HepG2 (cell line): ENCODE measurements around the gene ARFGAP1. TPM values are rescaled to one million over a fixed set of nuclear protein-coding genes. Genes with fewer than 3 reads are reported as not detected.

Experiments used
- ATAC-seq: fragments of 200-7000 bp; cut with Tn5 transposase; 3 replicates; pipeline ENCODE4 v1.9.1; 2020; ENCODE audit warnings: mild to moderate bottlenecking, moderate library complexity
- BruUV-seq: library from RNA; stranded (reverse); fragments of 400-500 nt; replicated peaks from 2 replicates; lab custom pipeline; 2021; lab: Mats Ljungman, UMichigan
- CTCF ChIA-PET: fragments of 300-600 bp; formaldehyde crosslinking; extraction: SDS; loops from one replicate; lab custom pipeline; 2021; ENCODE audit warnings: low total read pairs, inconsistent platforms, low intra/inter-chr PET ratio; lab: Yijun Ruan, JAX
- POLR2A ChIA-PET: fragments of 350-600 bp; sonication (Branson Sonifier 250); formaldehyde crosslinking; loops from one replicate; lab custom pipeline; 2020; ENCODE audit warnings: antibody characterized with exemption, inconsistent platforms; lab: Yijun Ruan, JAX
- DNase-seq: peaks from one replicate; pipeline ENCODE4 v3.0.0-alpha.2; 2015; ENCODE audit warnings: low spot score
- FAIRE-seq: peaks from 3 replicates; lab custom pipeline; 2011; peaks lifted over from hg19 to GRCh38; lab: Jason Lieb, UNC
- H2AFZ ChIP-seq: one replicate; pipeline ENCODE4 v1.6.1; 2011; ENCODE audit warnings: low read length, inconsistent platforms
- H3K27ac ChIP-seq: fragments of 300-600 bp; 3 replicates; pipeline ENCODE4 v1.8.0; 2011; ENCODE audit warnings: mixed run types, mild to moderate bottlenecking, mixed read lengths, low read length, inconsistent platforms; ENCODE audit not compliant: insufficient read depth; ENCODE audit errors: extremely low read length
- H3K27me3 ChIP-seq, 2 experiments: fragments of 200-600 bp in 1 of 2; 2 replicates in 1 of 2; 3 replicates in 1 of 2; pipeline versions ENCODE4 v1.6.0 to v1.8.0; 2011; ENCODE audit warnings: low read length in 2 of 2, mild to moderate bottlenecking in 2 of 2, moderate library complexity in 2 of 2, inconsistent platforms in 1 of 2; ENCODE audit not compliant: insufficient read depth in 2 of 2, control insufficient read depth in 1 of 2
- H3K36me3 ChIP-seq, 2 experiments: fragments of 200-600 bp in 1 of 2; replicated peaks in 1 of 2; 2 replicates in 1 of 2; 3 replicates in 1 of 2; pipeline versions ENCODE4 v1.5.1 to v1.8.0; 2011; ENCODE audit warnings: low read length in 2 of 2, inconsistent platforms in 1 of 2; ENCODE audit not compliant: insufficient read depth in 2 of 2, control insufficient read depth in 1 of 2
- H3K4me1 ChIP-seq: 2 replicates; pipeline ENCODE4 v1.5.1; 2012; ENCODE audit warnings: low read length, inconsistent platforms; ENCODE audit not compliant: insufficient read depth
- H3K4me2 ChIP-seq: 2 replicates; pipeline ENCODE4 v1.6.0; 2011; ENCODE audit warnings: low read depth, low read length, inconsistent platforms
- H3K4me3 ChIP-seq, 3 experiments: fragments of 200-600 bp in 1 of 3; sonication (generic), shearing (Covaris generic) in 1 of 3; replicated peaks in 1 of 3; 2 replicates each; pipeline ENCODE4 v1.5.1; 2011 to 2016; ENCODE audit warnings: low read length in 3 of 3, inconsistent platforms in 2 of 3, low read depth in 2 of 3, mild to moderate bottlenecking in 2 of 3, control low read depth in 1 of 3, mixed read lengths in 1 of 3; ENCODE audit not compliant: insufficient read depth in 1 of 3
- H3K79me2 ChIP-seq: one replicate; pipeline ENCODE4 v1.6.1; 2011; ENCODE audit warnings: low read length, inconsistent platforms; ENCODE audit not compliant: insufficient read depth
- H3K9ac ChIP-seq: 2 replicates; pipeline ENCODE4 v1.6.0; 2011; ENCODE audit warnings: mild to moderate bottlenecking, low read depth, low read length, inconsistent platforms; ENCODE audit not compliant: insufficient read depth
- H3K9me3 ChIP-seq: 2 replicates; pipeline ENCODE4 v1.5.1; 2012; ENCODE audit warnings: mild to moderate bottlenecking, low read length
- H4K20me1 ChIP-seq: 2 replicates; pipeline ENCODE4 v1.6.0; 2011; ENCODE audit warnings: inconsistent platforms, mild to moderate bottlenecking, low read length, moderate library complexity; ENCODE audit not compliant: insufficient read depth
- KDM5B ChIP-seq: sonication (generic); formaldehyde crosslinking; IDR thresholded peaks from 2 replicates; pipeline ENCODE4 v1.4.0; 2020; ENCODE audit warnings: missing genetic modification reagents, mild to moderate bottlenecking, borderline replicate concordance
- MAZ ChIP-seq, 2 experiments: sonication (generic) in 1 of 2; formaldehyde crosslinking in 1 of 2; IDR thresholded peaks; 2 replicates each; pipeline versions ENCODE4 v1.5.0 to v1.6.1; 2012 to 2020; ENCODE audit warnings: low read depth in 2 of 2, mild to moderate bottlenecking in 2 of 2, borderline replicate concordance in 1 of 2, improper control_type of control experiment in 1 of 2, low read length in 1 of 2, missing genetic modification reagents in 1 of 2, moderate library complexity in 1 of 2
- ZNF205 ChIP-seq: IDR thresholded peaks from 2 replicates; pipeline ENCODE4 v1.6.1; 2018; ENCODE audit warnings: missing biosample characterization, missing genetic modification reagents
- ZNF263 ChIP-seq: sonication (generic); formaldehyde crosslinking; IDR thresholded peaks from 2 replicates; pipeline ENCODE4 v1.4.0; 2020; ENCODE audit warnings: missing genetic modification reagents
- ZNF550 ChIP-seq: sonication (generic); formaldehyde crosslinking; IDR thresholded peaks from 2 replicates; pipeline ENCODE4 v1.4.0; 2020; ENCODE audit warnings: mild to moderate bottlenecking, missing genetic modification reagents, borderline replicate concordance
- WGBS: methylation state at CpG from one replicate; pipeline ENCODE4 v1.1.6; 2017; ENCODE audit warnings: low lambda C conversion rate; 5-methylcytosine and 5-hydroxymethylcytosine counted together
- in situ Hi-C: cut with HindIII; loops from 2 replicates; pipeline ENCODE4 v1.10.0; 2017; ENCODE audit warnings: low pct_unique_long_range_greater_than_20kb; ENCODE audit not compliant: extremely low pct_ligation_motif_present
- intact Hi-C: fragments of 100-400 bp; cut with micrococcal nuclease; formaldehyde crosslinking; loops from one replicate; pipeline ENCODE4 v1.10.0; 2022; ENCODE audit not compliant: unreplicated experiment
- polyA plus RNA-seq, 8 experiments: library from polyadenylated mRNA; depleted of rRNA in 3 of 8; stranded (reverse) in 7 of 8; unstranded in 1 of 8; fragments of >200 nt; fragmentation: Illumina TruSeq in 4 of 8; extraction: Trizol in 4 of 8; gene quantifications; 2 replicates each; pipeline versions ENCODE4 v1.2.1 to v1.2.3, GENCODE V29; 2011 to 2016; ENCODE audit warnings: low read depth in 4 of 8, missing spikeins in 1 of 8, mixed read lengths in 1 of 8; ENCODE audit not compliant: insufficient read depth in 1 of 8
- total RNA-seq, 5 experiments: library from RNA; depleted of rRNA; stranded (reverse); fragments of >200 nt; fragmentation: Illumina TruSeq; extraction: Trizol; gene quantifications; 2 replicates each; pipeline ENCODE4 v1.2.3, GENCODE V29; 2016; ENCODE audit warnings: low read depth in 1 of 5
- TF ChIP-seq, protein P1 (sequence below): sonication (generic); formaldehyde crosslinking; IDR thresholded peaks from 2 replicates; pipeline ENCODE4 v1.5.0; 2020; ENCODE audit warnings: missing genetic modification reagents, mild to moderate bottlenecking, borderline replicate concordance
- TF ChIP-seq, protein P2 (sequence below): sonication (generic); formaldehyde crosslinking; IDR thresholded peaks from 2 replicates; pipeline ENCODE4 v1.4.0; 2020; ENCODE audit warnings: mild to moderate bottlenecking, missing genetic modification reagents

Gene ARFGAP1
- total and polyA plus RNA-seq, 2 of the 13 experiments (the other 11 are each of a cell fraction or from before 2014, with no cell fraction given) = 132 TPM

DNA sequence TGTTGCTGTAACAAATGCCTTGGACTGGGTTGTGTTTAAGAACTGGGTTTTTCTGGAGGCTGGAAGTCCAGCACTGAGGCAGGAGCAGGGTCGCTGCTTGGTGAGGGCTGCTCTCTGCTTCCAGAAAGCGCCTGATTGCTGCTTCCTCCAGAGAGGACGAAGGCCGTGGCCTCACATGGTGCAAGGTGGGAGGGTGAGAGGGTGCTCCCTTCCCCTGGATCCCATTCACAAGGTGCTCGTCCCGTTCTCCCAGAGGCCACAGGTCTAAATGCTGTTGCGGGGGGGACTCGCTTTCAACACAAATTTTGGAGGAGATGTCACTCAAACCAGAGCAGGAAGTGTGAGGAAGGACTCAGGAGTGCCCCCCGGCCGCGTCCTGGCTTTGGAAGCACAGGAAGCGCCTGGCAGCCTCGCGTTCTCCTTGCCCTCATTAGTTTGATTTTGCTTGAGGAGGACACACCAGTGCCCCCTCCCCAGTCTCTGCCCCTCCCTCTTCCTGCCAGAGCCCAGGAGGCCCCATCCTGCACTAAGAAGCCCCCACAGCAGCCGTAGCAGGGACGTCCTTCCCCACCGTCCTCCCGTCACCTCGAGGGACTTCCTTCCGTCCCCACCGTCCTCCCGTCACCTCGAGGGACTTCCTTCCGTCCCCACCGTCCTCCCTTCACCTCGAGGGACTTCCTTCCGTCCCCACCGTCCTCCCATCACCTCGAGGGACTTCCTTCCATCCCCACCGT, 10.7 kb upstream of the ARFGAP1 start:
- intact Hi-C loops = loop anchor here (1.0 kb wide), 1 partner anchor 83 kb away; no protein-coding TSS in a partner anchor
- peaks cover 24 to 68% of the 10 kb centered on the region in 2 experiments for H3K27me3 ChIP-seq
- peaks cover 32% of the 10 kb centered on the region for H3K4me1 ChIP-seq
- no peak overlapping the region for H2AFZ ChIP-seq
- H3K79me2 ChIP-seq = no peaks in the 10 kb centered on the region
- in situ Hi-C loops = no loop called here
- H3K9ac ChIP-seq = peak overlapping the region; percentile 7; the same call in 1 of the 2 replicates
- POLR2A ChIA-PET = no interaction called here
- ATAC-seq = peak; percentile 16
- BruUV-seq = no TSS peak
- peak overlapping the region; percentile 68 for H3K4me2 ChIP-seq
- CTCF ChIA-PET = no interaction called here
- H4K20me1 ChIP-seq = peaks cover 2% of the 10 kb centered on the region; the same call in 1 of the 2 replicates
- WGBS = 46% methylated on average over 30 of the region's 30 CpGs
- TF ChIP-seq ZNF205 (CRISPR knock-in tag) (no peak), KDM5B (CRISPR knock-in tag) (peak; percentile 53; the same call in 1 of the 2 replicates), ZNF263 (peak; percentile 91), ZNF550 (CRISPR knock-in tag) (0 out of 2 replicates have a peak, but pooled peaks have one; percentile 34), MAZ (IDR thresholded peaks at IDR 0.05; ENCODE audit: borderline replicate concordance, low read depth, low read length) (no peak), MAZ (CRISPR knock-in tag; IDR thresholded peaks at IDR 0.05; ENCODE audit: low read depth) (0 out of 2 replicates have a peak, but pooled peaks have one; percentile 15)
- TF ChIP-seq, protein P1, sequence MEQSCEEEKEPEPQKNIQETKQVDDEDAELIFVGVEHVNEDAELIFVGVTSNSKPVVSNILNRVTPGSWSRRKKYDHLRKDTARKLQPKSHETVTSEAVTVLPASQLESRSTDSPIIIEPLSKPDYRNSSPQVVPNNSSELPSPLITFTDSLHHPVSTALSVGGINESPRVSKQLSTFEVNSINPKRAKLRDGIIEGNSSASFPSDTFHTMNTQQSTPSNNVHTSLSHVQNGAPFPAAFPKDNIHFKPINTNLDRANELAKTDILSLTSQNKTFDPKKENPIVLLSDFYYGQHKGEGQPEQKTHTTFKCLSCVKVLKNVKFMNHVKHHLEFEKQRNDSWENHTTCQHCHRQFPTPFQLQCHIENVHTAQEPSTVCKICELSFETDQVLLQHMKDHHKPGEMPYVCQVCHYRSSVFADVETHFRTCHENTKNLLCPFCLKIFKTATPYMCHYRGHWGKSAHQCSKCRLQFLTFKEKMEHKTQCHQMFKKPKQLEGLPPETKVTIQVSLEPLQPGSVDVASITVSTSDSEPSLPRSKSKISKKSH (CRISPR knock-in tag) = no peak
- TF ChIP-seq, protein P2, sequence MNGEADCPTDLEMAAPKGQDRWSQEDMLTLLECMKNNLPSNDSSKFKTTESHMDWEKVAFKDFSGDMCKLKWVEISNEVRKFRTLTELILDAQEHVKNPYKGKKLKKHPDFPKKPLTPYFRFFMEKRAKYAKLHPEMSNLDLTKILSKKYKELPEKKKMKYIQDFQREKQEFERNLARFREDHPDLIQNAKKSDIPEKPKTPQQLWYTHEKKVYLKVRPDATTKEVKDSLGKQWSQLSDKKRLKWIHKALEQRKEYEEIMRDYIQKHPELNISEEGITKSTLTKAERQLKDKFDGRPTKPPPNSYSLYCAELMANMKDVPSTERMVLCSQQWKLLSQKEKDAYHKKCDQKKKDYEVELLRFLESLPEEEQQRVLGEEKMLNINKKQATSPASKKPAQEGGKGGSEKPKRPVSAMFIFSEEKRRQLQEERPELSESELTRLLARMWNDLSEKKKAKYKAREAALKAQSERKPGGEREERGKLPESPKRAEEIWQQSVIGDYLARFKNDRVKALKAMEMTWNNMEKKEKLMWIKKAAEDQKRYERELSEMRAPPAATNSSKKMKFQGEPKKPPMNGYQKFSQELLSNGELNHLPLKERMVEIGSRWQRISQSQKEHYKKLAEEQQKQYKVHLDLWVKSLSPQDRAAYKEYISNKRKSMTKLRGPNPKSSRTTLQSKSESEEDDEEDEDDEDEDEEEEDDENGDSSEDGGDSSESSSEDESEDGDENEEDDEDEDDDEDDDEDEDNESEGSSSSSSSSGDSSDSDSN = peak; percentile 32; the same call in 1 of the 2 replicates
- TF ChIP-seq, all 625 proteins: peak for 5
- Histone ChIP-seq H3K36me3 (no peaks in the 10 kb centered on the region), H3K27ac (no peak overlapping the region), H3K4me3 (peak overlapping the region in 1 of 3 experiments; percentile 49; a peak in 1 of 6 replicates), H3K9me3 (no peaks in the 10 kb centered on the region)
- DNase-seq (no peak), FAIRE-seq (no peak)
